Tibial nerve (tissue), 4 donors: ENCODE results near the gene RNF227. TPM values are rescaled to one million over a fixed set of nuclear protein-coding genes. Genes with fewer than 3 reads are reported as not detected.

Source experiments
- DNase-seq, 2 donors: peaks; one replicate each; pipeline ENCODE4 v3.0.0-alpha.2; 2019; ENCODE audit warnings: low spot score in 2 of 2
- H3K27ac ChIP-seq, 4 donors: fragments of 200-600 bp; sonication (generic) in 3 of 4; one replicate each; pipeline ENCODE4 v1.5.1; 2017 to 2019; ENCODE audit warnings: mild to moderate bottlenecking in 1 of 4
- H3K27me3 ChIP-seq, 2 donors: fragments of 200-600 bp; sonication (generic) in 1 of 2; one replicate each; pipeline versions ENCODE4 v1.5.1 to v1.6.0; 2017 to 2019
- H3K36me3 ChIP-seq, 3 donors: fragments of 200-600 bp; sonication (generic); one replicate each; pipeline ENCODE4 v1.5.1; 2018 to 2019
- H3K4me1 ChIP-seq, 4 donors: fragments of 200-600 bp; sonication (generic) in 3 of 4; one replicate each; pipeline ENCODE4 v1.5.1; 2017 to 2019
- H3K4me3 ChIP-seq, 4 donors: fragments of 200-600 bp; sonication (generic) in 3 of 4; one replicate each; pipeline ENCODE4 v1.5.1; 2017 to 2019; ENCODE audit warnings: mild to moderate bottlenecking in 1 of 4, moderate library complexity in 1 of 4
- H3K9me3 ChIP-seq, 4 donors: fragments of 200-600 bp; sonication (generic) in 3 of 4; one replicate each; pipeline ENCODE4 v1.5.1; 2017 to 2019
- EP300 ChIP-seq, 2 donors: sonication (generic); formaldehyde crosslinking; IDR thresholded peaks; one replicate each; pipeline ENCODE4 v1.6.1; 2017; ENCODE audit warnings: antibody characterized with exemption in 2 of 2, mild to moderate bottlenecking in 1 of 2
- POLR2A ChIP-seq, 2 donors: fragments of 450-650 bp; IDR thresholded peaks; one replicate each; pipeline ENCODE4 v1.6.1; 2017; ENCODE audit warnings: antibody characterized with exemption in 2 of 2, mild to moderate bottlenecking in 2 of 2, moderate library complexity in 2 of 2
- WGBS, 2 donors: methylation state at CpG; one replicate each; pipeline ENCODE4 v1.1.5; 2018; 5-methylcytosine and 5-hydroxymethylcytosine counted together
- total RNA-seq, 4 donors: library from RNA; depleted of rRNA; stranded (reverse); fragments of >200 nt; gene quantifications; one replicate each; pipeline ENCODE4 v1.1.0, GENCODE V29; 2016
- TF ChIP-seq, protein P1 (sequence below), 5 experiments: fragments of 200-600 bp in 3 of 5; fragments of 450-650 bp in 2 of 5; sonication (generic) in 3 of 5; IDR thresholded peaks; one replicate each; pipeline ENCODE4 v1.5.1; 2016 to 2019; ENCODE audit warnings: antibody characterized with exemption in 5 of 5, mild to moderate bottlenecking in 3 of 5, moderate library complexity in 2 of 5

The RNF227 gene
- total RNA-seq: 10 to 100 TPM in 1 of 4 donors, 1 to 10 TPM in 3; 2.6 to 41.2 (median 3.8) TPM

DNA sequence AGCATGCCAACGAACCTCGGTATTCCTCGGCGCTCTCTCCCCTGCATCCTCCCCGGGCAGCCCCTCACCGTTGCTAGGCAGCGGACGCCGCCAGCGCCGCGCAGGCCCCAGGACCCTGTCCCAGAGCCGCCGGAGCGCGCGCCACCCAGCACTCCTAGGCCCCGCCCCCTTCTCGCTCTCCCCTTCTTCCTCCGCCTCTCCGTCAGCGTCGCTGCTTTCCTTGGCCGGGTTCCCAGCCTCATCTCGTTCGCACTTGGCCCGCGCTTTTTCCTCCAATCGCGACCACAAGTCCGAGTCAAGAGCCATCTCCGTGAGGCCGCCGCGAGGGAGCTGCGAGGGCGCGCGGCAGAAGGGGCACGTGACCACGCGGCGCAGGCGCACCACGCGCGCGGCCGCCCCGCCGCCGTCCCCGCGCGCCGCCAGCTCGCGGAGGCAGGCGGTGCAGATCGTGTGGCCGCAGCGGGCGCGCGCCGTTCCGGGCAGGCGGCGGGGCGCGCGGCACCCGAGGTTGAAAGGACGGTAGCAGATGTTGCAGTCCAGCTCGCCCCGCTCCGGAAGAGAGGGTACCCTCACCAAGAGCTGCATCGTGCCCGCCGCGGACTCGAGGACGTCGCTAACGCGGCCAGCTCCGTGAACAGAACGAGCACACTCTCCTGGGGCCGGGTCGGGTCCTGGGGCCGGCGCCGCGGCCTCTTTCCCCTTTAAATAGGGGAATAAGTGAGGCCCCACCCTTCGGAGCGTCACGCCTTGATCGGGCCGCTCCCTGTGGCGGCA, at the start of gene RNF227:
Gene RNF227 (minus strand): TSS at position 679 of the 774 bp plus-strand sequence. CDS start 94 bp downstream, at position 585.
- H3K9me3 ChIP-seq: no peaks in the 10 kb centered on the region
- 0% methylated on average over 57 to 61 of the region's 100 CpGs for WGBS, 2 donors
- TF ChIP-seq, protein P1, sequence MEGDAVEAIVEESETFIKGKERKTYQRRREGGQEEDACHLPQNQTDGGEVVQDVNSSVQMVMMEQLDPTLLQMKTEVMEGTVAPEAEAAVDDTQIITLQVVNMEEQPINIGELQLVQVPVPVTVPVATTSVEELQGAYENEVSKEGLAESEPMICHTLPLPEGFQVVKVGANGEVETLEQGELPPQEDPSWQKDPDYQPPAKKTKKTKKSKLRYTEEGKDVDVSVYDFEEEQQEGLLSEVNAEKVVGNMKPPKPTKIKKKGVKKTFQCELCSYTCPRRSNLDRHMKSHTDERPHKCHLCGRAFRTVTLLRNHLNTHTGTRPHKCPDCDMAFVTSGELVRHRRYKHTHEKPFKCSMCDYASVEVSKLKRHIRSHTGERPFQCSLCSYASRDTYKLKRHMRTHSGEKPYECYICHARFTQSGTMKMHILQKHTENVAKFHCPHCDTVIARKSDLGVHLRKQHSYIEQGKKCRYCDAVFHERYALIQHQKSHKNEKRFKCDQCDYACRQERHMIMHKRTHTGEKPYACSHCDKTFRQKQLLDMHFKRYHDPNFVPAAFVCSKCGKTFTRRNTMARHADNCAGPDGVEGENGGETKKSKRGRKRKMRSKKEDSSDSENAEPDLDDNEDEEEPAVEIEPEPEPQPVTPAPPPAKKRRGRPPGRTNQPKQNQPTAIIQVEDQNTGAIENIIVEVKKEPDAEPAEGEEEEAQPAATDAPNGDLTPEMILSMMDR (IDR thresholded peaks at IDR 0.05): peak in 2 of 5 experiments; percentile 30 to 52
- TF ChIP-seq EP300 (IDR thresholded peaks at IDR 0.05) (peak in 1 of 2 donors; percentile 76), POLR2A (IDR thresholded peaks at IDR 0.05) (peak; percentile 85 to 89)

DNA sequence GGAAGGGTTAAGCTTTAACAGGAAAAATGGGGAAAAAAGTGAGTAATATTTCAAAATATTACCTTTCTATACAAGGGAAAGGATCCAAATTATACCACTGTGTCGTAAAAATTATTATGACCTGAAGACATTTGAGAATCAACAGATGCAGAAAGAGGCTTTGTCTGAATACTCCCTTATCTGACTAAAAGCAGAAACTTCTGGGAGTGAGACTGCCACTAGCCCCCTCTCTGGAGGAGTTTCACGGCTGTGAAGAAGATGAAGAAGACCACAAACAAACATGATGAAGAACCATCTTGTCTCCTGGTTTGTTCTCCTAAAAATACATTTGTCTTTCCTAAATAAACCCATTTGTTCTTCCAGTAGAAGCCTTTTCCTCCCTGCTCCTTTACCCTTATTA, 45.3 kb upstream of the RNF227 start:
- H3K9me3 ChIP-seq: no peaks in the 10 kb centered on the region
- no peak overlapping the region for H3K4me3 ChIP-seq
- H3K36me3 ChIP-seq: no peaks in the 10 kb centered on the region
- no peak overlapping the region for H3K27ac ChIP-seq
- no peak for DNase-seq
- WGBS, 2 donors: 27% methylated on average over 2 of the region's 2 CpGs
- TF ChIP-seq EP300 (IDR thresholded peaks at IDR 0.05) (no peak), POLR2A (IDR thresholded peaks at IDR 0.05) (no peak)
- TF ChIP-seq, protein P1 (IDR thresholded peaks at IDR 0.05): no peak
- no peaks in the 10 kb centered on the region for H3K4me1 ChIP-seq
- peaks cover 0 to 31% of the 10 kb centered on the region in 2 donors for H3K27me3 ChIP-seq

More for the DNA sequence above, at the start of gene RNF227:
- DNase-seq: peak; percentile 85 to 90
- peaks cover 0 to 17% (median 0%) of the 10 kb centered on the region in 3 donors for H3K36me3 ChIP-seq
- H3K27ac ChIP-seq: peak within 1 kb of the TSS; percentile 85 to 100 (median 96)
- peak within 1 kb of the TSS; percentile 59 to 76 (median 61) for H3K4me3 ChIP-seq
- no peaks in the 10 kb centered on the region for H3K27me3 ChIP-seq
- peaks cover 0 to 26% (median 11%) of the 10 kb centered on the region in 4 donors for H3K4me1 ChIP-seq

DNA sequence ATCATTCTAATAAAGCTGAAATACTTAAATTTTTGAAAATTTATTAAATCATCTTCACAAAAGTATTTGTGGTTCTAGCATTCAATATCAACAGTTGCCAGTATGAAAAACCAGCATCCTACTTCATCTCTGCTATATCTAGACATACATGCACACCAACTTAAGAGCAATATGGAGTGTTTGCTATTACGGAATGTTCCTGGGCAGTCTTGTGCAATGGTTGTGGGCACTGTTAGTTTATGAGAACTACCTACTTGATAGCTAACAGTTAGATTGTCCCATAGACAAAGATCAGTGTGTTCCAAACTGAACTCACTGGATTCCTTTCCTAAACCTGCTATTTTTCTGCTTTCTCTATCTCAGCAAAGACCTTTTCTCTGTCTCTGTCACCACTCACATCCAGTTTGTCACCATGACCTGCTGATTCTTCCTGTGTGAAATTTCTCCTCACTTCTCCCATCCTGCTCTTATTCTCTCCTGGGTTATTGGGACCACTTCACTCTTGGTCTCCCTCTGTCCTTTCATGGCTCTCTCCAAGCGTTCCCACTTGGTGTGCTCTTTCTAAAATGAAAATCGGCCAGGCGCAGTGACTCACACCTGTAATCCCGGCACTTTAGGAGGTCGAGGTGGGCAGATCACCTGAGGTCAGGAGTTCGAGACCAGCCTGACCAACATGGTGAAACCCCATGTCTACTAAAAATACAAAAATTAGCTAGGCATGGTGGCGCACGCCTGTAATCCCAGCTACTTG, 43.6 kb upstream of the RNF227 start:
- Histone ChIP-seq H3K4me1 (no peaks in the 10 kb centered on the region), H3K9me3 (no peaks in the 10 kb centered on the region), H3K4me3 (no peak overlapping the region), H3K27me3 (peaks cover 0 to 31% of the 10 kb centered on the region in 2 donors), H3K27ac (no peak overlapping the region), H3K36me3 (no peaks in the 10 kb centered on the region)
- TF ChIP-seq POLR2A (IDR thresholded peaks at IDR 0.05): no peak
- TF ChIP-seq, protein P1 (IDR thresholded peaks at IDR 0.05): no peak
- no peak for TF ChIP-seq EP300 (IDR thresholded peaks at IDR 0.05)
- DNase-seq: no peak
- WGBS, 2 donors: 87 to 95% methylated on average over 9 of the region's 9 CpGs

DNA sequence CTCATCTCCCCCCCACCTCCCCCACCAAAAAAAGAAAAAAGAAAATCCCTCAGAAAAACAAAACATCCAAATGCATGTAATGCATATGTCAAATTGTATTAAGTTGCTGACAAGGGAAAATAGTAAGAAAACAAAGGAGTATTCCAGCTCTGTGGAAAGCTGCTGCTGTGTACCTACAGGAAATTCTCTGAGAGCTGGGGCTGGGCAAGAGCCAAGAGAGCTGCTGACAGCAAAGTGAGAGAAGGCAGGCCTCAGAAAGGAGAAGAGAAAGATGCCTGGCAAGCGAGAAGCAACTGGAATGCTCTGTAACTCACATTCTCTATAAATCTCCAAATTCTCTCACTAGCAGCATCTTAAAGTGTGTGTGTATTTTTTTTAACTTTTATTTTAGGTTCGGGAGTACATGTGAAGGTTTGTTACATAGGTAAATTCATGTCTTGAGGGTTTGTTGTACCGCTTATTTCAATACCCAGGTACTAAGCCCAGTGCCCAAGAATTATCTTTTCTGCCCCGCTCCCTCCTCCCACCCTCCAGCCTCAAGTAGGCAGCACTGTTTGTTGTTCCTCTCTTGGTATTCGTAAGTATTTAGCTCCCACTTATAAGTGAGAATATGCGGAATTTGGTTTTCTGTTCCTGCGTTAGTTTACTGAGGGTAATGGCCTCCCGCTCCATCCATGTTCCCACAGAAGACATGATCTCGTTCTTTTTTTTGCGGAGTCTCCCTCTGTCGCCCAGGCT, 40.3 kb upstream of the RNF227 start:
- no peak for TF ChIP-seq POLR2A (IDR thresholded peaks at IDR 0.05)
- no peak for TF ChIP-seq EP300 (IDR thresholded peaks at IDR 0.05)
- TF ChIP-seq, protein P1 (IDR thresholded peaks at IDR 0.05): no peak
- Histone ChIP-seq H3K4me3 (no peak overlapping the region), H3K4me1 (no peaks in the 10 kb centered on the region), H3K27ac (no peak overlapping the region), H3K36me3 (no peaks in the 10 kb centered on the region), H3K9me3 (no peaks in the 10 kb centered on the region), H3K27me3 (peaks cover 0 to 30% of the 10 kb centered on the region in 2 donors)
- DNase-seq: no peak
- WGBS, 2 donors: 80 to 81% methylated on average over 11 of the region's 11 CpGs
